ENCODE data around the gene DDA1.

Gene DDA1

DNA sequence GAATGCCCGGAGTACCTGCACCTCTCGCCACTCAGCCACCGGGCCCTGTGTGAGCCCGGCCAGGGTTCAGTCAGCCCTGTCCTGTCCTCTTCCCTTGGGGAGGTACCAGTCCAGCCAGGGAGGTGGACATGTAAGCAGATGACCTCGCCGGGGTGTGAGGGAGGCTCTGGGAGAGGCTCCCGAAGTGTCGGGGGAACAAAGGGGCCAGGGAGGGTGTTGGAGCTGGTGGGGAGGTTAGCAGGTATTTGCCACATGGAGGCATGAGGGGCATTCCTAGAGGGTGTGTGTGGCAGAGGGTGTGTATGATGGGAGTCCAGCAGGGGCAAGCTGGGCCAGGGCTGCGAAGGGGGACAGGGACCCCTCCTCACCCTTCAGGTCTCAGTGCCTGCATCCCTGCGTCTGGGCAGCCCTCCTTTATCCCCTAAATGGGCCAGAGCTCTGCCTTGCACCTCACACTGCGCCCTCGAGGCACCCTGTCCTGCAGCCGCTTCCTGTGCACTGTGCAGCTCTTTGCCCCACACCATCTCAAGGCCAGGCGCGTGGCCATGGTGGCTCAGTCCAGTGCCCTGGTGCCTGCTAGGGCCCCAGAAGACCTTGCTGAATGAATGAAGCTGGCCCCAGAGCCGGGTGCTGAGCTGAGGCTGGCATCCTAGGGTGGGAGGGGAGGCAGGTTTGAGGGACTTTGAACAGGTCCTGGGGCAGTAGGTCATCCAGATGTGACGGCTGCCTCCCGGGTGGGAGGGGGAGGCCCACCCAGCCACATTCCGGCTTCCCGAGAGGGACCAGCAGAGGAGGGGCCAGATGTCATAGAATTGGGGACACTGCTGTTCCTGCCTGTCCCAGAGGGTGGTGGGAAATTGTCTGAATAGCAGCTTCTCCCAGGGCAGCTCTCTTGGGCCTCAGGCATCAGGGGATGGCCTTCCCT is 3.1 kb downstream of the DDA1 start:
- no peak for DNase-seq

DNA sequence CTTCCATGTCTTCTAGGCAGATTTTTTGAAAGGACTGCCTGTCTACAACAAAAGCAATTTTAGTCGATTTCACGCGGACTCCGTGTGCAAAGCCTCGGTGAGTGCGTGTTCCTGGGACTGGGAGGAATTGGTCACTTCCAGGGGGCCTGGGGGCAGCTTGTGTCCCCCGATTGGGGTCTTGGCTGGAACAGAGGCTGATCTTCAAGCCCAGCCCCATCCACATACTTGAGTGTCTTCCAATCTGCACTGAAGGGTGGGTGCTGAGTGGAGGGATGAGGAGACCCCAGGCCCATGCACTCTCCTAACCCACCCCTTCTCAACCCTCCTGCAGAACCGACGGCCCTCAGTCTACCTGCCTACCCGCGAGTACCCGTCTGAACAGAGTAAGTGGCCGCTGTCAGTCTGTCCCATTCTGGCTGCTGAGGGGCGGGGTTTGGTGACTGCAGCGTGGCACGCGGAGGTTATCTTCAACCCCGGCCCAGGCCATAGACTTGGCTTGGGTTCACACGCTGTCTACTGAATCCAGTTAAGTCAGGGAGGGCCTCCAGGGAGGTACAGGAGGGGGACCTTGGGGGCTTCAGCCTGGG is 4.7 kb downstream of the DDA1 start:
- DNase-seq, result no peak

DNA sequence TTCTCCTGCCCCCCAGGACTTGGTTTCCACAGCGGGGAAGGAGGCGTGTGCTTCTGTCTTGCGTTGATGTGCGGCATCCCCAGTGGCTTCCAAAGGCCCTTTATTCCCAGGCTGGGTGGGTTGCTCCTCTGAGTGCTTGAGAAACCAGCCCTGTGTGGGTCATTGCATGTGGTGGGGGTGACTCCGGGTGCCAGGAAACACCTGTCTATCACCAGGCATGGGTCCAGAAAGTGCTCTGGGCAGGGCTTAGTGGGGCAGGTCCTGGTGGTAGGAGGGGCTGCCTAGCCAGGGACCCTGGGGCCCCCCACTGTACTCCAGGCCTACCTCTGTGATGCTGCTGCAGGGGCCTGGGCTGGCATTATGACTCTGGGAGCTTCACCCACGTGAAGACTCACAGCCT is 9.6 kb downstream of the DDA1 start:
- no peak for DNase-seq

DNA sequence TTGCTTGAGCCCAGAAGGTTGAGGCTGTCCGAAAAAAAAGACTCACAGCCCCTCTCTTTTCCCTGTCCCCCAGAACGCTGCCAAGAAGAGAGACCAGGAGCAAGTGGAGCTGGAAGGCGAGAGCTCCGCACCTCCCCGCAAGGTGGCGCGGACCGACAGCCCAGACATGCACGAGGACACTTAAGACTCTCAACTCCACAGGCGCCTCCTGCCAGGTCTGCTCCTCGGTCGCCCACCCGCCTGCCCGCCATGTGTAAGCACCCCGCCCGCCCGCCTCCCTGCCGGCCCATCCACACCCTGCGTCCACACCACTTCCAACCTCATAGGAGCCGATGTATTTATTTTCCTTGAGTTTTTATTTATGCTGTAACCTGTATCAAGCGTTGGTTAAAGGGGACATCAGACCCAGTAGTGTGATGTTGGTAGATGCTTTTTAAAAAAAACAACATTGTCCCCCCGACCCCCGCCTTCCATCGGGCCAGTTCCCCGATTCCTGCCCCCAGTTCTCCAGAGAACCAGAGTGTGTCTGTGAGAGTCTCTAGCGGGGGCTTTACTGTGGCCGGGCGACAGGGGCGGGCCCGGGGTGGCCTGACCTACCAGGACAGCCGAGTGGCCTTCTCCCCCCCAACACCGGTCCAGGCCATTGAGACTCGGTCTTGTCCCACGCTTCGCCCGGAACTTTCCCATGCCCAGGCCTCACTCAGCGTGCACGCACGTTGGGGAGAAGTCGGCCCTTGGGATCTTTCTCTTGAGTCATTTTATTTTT is 10.3 kb downstream of the DDA1 start:
- no peak for DNase-seq

GRCh38 chr19:17320435-17320834 is 11.1 kb downstream of the DDA1 start:
- DNase-seq, result no peak

DNA sequence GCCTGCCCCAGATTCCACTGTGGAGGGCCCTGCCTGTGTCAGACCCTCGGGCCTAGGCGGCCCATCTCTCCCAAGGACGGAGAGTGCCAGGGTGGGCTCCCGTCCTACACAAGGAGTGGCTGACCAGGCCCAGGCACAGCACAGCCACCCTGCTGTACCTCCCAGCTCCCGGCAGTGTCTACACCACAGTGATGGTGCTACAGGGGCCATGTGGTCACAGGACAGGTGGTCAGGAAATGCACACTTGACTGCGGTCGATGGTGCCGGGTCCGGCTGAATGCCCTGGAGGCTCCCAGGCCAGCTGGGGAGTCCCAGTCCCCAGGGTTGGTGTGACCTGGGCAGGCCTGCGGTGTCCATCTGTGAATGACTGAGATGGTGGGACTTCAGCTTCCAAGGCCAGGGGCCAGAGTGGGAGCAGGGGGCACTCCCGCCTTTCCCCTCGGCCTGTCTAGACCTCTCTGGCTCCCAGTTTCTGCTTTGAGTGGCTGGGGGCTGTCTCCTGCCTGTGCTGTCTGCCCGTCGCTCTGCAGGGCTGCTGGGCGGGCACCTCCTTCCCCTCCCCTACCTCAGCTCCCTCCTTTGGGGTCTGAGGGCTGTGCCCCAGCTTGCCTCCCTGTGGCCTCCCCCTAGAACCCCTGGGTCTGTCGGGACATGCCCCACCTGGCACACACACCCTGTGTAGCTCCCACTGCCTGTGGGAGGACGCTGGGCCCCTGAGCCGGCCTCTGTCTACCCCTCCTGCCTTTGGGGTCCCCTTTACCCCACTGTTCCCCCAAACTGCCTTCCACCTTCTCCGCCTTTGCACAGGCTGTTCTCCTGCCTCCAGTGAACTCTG is 12.5 kb downstream of the DDA1 start:
- no peak for DNase-seq

- no peak for DNase-seq
Observed at GRCh38 chr19:17322854-17323253, 13.5 kb downstream of the DDA1 start.

GRCh38 chr19:17323300-17323963 is 14.1 kb downstream of the DDA1 start:
- no peak for DNase-seq

DNA sequence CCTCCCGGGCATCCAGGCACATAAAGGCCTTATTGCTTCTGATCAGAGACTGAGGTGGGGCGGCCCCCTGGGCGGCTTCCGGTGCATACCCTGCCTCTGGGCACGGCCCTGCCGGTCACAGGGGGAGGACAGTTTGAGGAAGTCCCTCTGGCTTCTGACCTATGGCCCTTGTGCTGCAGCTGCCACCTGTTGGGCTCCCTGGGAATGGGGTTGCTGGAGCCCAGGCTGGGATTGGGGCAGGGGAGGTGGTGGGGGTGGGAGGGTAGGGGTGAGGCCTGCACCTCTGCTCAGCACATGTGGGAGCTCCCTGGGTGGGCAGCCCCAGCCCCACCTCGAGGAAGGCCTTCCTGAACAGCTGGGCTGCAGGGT is 14.6 kb downstream of the DDA1 start:
- no peak for DNase-seq

DNA sequence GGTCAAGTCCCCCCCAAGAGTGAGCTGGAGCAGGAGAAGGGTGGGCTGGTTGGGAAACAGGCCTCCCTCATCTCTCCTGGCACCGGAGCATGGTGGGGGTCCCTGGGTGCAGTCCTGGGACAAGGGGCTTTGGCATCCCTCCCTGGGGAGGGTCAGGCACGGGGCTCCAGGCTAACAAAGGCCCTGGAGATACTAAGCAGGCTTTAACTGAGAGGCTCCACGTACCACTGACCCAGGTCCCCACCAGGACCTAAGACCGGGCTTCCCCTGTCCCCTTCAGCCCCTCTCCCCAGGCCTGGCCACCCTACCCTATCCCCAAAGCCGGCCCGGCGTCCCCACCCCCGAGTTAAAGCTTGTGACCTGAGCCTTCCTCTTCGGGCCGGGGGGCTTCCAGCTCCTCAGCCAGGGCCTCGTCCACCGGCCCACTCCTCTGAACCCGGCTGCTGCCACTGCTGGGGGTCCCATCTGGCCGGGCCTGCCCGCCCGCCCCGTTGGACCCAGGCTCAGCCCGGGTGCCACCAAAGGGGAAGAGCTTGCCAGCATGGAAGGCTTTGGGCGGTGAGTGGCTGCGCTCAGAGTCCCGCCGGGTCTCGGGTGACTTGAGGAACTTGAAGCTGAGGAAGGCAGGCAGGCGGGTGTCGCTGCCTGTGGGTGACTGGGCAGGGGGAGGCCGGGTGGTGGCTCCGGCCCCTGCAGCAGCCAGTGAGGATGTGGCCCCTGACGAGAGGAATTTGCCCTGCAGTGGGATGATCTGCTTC is 15.2 kb downstream of the DDA1 start:
- DNase-seq, result no peak

DNA sequence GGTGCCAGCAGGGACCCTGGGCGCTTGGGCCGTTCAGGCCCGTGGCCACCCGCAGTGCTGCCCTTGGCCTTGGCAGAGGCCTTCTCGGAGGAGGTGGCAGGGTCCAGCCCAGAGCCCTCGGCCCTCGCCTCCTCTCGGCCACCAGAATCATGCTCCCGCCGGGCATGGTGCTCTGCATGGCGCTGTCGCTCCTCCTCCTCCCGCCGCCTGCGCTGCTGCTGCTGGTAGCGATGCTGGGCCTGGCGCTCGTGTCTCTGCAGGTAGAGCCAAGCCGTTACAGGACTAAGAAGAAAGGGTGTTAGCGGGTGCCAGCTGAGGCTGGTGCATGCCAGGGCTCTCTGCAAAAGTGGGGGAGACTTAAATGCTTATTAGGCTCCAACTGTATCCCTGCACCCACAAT is 15.8 kb downstream of the DDA1 start:
- DNase-seq, result no peak

GRCh38 chr19:17325881-17326594 is 16.7 kb downstream of the DDA1 start:
- DNase-seq, result no peak

DNA sequence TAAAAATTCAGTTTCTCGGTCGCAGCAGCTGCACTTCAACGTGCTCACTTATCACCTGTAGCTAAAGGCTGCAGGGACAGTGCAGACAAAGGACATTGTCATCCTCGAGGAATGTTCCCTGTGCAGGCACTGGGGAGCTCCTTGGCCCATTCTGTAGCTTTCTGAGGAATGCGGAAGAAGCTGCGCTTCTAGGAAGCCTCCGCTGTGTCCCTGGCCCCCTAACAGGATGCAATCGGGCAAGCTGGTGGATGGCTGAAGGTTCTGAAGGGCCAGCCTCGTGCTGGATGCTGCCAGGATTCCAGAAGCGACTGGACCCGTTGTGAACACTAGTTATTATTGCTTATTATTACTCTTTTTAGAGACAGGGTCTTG is 17.2 kb downstream of the DDA1 start:
- no peak for DNase-seq

DNA sequence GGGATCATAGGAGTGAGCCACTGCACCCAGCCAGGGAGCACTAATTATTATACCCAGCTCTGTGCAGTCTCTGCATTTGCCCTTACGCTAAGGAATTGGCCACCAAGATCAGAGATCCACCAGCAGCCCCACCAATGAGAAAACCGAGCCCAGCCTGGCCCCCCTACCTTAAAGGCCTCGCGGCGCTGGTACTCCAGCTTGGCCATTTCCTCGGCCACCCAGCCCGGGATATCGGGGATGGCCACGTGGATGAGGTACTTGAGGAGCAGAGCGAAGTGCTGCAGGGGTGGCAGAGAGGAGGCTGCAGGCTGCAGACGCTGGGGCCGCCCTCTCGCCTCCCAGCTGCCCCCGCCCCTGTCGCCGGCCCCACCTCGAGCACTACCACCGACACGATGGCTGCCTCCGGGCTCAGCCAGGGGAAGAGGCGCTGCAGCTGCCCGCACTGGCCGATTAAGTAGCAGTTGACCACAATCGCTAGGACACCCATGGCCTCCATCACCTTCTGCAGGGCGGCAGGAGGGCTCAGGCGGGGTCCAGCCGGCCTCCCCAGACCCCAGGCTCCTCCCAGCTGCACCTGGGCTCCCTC is 17.8 kb downstream of the DDA1 start:
- DNase-seq, result no peak

GRCh38 chr19:17327654-17328516 is 18.5 kb downstream of the DDA1 start:
- DNase-seq, result no peak

- no peak for DNase-seq
Observed at GRCh38 chr19:17328517-17329365, 19.4 kb downstream of the DDA1 start.

- DNase-seq, result no peak
Observed at GRCh38 chr19:17329366-17330261, 20.3 kb downstream of the DDA1 start.

All from NCI-H2029 (cell line).